Upper lobe of left lung (tissue), 6 donors: ENCODE measurements around the gene GP1BA. TPM values are rescaled to one million over a fixed set of nuclear protein-coding genes. Genes with fewer than 3 reads are reported as not detected.

Source experiments
- ATAC-seq, 2 donors: fragments of 200-7000 bp; cut with Tn5 transposase; one replicate each; pipeline ENCODE4 v1.9.1; 2022; ENCODE audit warnings: mild to moderate bottlenecking in 2 of 2, moderate library complexity in 2 of 2; ENCODE audit not compliant: low FRiP score in 2 of 2
- DNase-seq, 2 donors: peaks; one replicate each; pipeline ENCODE4 v3.0.0-alpha.2; 2019 to 2020
- H3K27ac ChIP-seq, 4 donors: fragments of 200-600 bp; sonication (generic); one replicate each; pipeline ENCODE4 v1.5.1; 2016 to 2019
- H3K27me3 ChIP-seq, 4 donors: fragments of 200-600 bp; sonication (generic); one replicate each; pipeline ENCODE4 v1.5.1; 2017 to 2019
- H3K36me3 ChIP-seq, 4 donors: fragments of 200-600 bp; sonication (generic); one replicate each; pipeline ENCODE4 v1.5.1; 2016 to 2019
- H3K4me1 ChIP-seq, 4 donors: fragments of 200-600 bp; sonication (generic); one replicate each; pipeline ENCODE4 v1.5.1; 2018 to 2019
- H3K4me3 ChIP-seq, 4 donors: fragments of 200-600 bp; sonication (generic); one replicate each; pipeline ENCODE4 v1.5.1; 2017 to 2019; ENCODE audit warnings: mild to moderate bottlenecking in 2 of 4, moderate library complexity in 1 of 4
- H3K9me3 ChIP-seq, 4 donors: fragments of 200-600 bp; sonication (generic); one replicate each; pipeline ENCODE4 v1.5.1; 2018 to 2019
- CTCF ChIP-seq, 6 experiments: fragments of 450-650 bp in 4 of 6; fragments of 200-600 bp in 2 of 6; sonication (generic) in 2 of 6; IDR thresholded peaks; one replicate each; pipeline ENCODE4 v1.5.1; 2016 to 2019; ENCODE audit warnings: antibody characterized with exemption in 6 of 6
- EP300 ChIP-seq, 4 donors: sonication (generic); formaldehyde crosslinking; IDR thresholded peaks; one replicate each; pipeline ENCODE4 v1.5.1; 2017; ENCODE audit warnings: antibody characterized with exemption in 4 of 4, control low read depth in 2 of 4
- POLR2A ChIP-seq, 4 donors: fragments of 450-650 bp; IDR thresholded peaks; one replicate each; pipeline ENCODE4 v1.5.1; 2016 to 2017; ENCODE audit warnings: antibody characterized with exemption in 4 of 4, mild to moderate bottlenecking in 2 of 4
- POLR2AphosphoS5 ChIP-seq, 2 donors: sonication (generic); formaldehyde crosslinking; IDR thresholded peaks; one replicate each; pipeline ENCODE4 v1.5.1; 2017; ENCODE audit warnings: antibody characterized with exemption in 2 of 2
- WGBS, 2 donors: methylation state at CpG; one replicate each; pipeline ENCODE4 v1.1.5; 2017 to 2018; 5-methylcytosine and 5-hydroxymethylcytosine counted together
- total RNA-seq, 6 donors: library from RNA; depleted of rRNA in 4 of 6; stranded (reverse); fragments of >200 nt in 4 of 6; gene quantifications; one replicate each; pipeline versions ENCODE4 v1.1.0 to v1.2.1, GENCODE V29; 2016 to 2021
- donor health status: DM: no; HTN: no; CAD: no; lungs with moderate emphysema.
- donor health status: DM: no; HTN: yes; CAD: no; lungs with severe emphysema.

GP1BA gene
- total RNA-seq, 6 donors from 2014 or later = 0.23 to 1.4 (median 0.59) TPM; not detected in 1

- 95 to 97% methylated on average over 16 of the region's 16 CpGs for WGBS, 2 donors
- no peaks in the 10 kb centered on the region for H3K9me3 ChIP-seq
- H3K4me3 ChIP-seq = no peak overlapping the region
- H3K27me3 ChIP-seq = no peaks in the 10 kb centered on the region
- H3K4me1 ChIP-seq = peaks cover 34 to 52% (median 39%) of the 10 kb centered on the region in 4 donors
- no peak for DNase-seq
- no peak for TF ChIP-seq CTCF (IDR thresholded peaks at IDR 0.05)
- TF ChIP-seq POLR2A (IDR thresholded peaks at IDR 0.05) = no peak
- TF ChIP-seq POLR2AphosphoS5 (IDR thresholded peaks at IDR 0.05) = no peak
- TF ChIP-seq EP300 (IDR thresholded peaks at IDR 0.05) = no peak
- H3K27ac ChIP-seq = no peak overlapping the region
- peaks cover 11 to 34% (median 24%) of the 10 kb centered on the region in 4 donors for H3K36me3 ChIP-seq
- no peak for ATAC-seq
These were observed 5.5 kb downstream of the GP1BA start for GRCh38 chr17:4937553-4937952.

- Histone ChIP-seq H3K36me3 (peaks cover 13 to 39% (median 29%) of the 10 kb centered on the region in 4 donors), H3K4me3 (no peak overlapping the region), H3K9me3 (no peaks in the 10 kb centered on the region), H3K27me3 (no peaks in the 10 kb centered on the region), H3K27ac (peak overlapping the region in 1 of 4 donors; percentile 99), H3K4me1 (peaks cover 34 to 57% (median 43%) of the 10 kb centered on the region in 4 donors)
- TF ChIP-seq EP300 (IDR thresholded peaks at IDR 0.05) (no peak), POLR2AphosphoS5 (IDR thresholded peaks at IDR 0.05) (no peak), POLR2A (IDR thresholded peaks at IDR 0.05) (no peak), CTCF (IDR thresholded peaks at IDR 0.05) (no peak)
- WGBS, 2 donors = 95 to 97% methylated on average over 11 of the region's 11 CpGs
- DNase-seq = no peak
- no peak for ATAC-seq
These were observed 6.0 kb downstream of the GP1BA start for GRCh38 chr17:4938069-4938491.

- 61 to 68% methylated on average over 15 to 17 of the region's 19 CpGs for WGBS, 2 donors
- Histone ChIP-seq H3K27me3 (no peaks in the 10 kb centered on the region), H3K9me3 (no peaks in the 10 kb centered on the region), H3K4me1 (peaks cover 40 to 61% (median 47%) of the 10 kb centered on the region in 4 donors), H3K36me3 (peaks cover 16 to 48% (median 37%) of the 10 kb centered on the region in 4 donors), H3K4me3 (peak overlapping the region; percentile 48 to 72 (median 67)), H3K27ac (peak overlapping the region; percentile 84 to 99 (median 94))
- no peak for ATAC-seq
- TF ChIP-seq POLR2A (IDR thresholded peaks at IDR 0.05) (no peak), CTCF (IDR thresholded peaks at IDR 0.05) (no peak), POLR2AphosphoS5 (IDR thresholded peaks at IDR 0.05) (no peak), EP300 (IDR thresholded peaks at IDR 0.05) (no peak)
- DNase-seq = no peak
These were observed 6.8 kb downstream of the GP1BA start for GRCh38 chr17:4938688-4939545.

- H3K4me3 ChIP-seq = peak overlapping the region; percentile 48 to 72 (median 67)
- peak in 1 of 2 donors; percentile 35 for DNase-seq
These were observed 7.4 kb downstream of the GP1BA start for GRCh38 chr17:4939546-4939795.

More at GRCh38 chr17:4939546-4939795, 7.4 kb downstream of the GP1BA start:
- Histone ChIP-seq H3K27me3 (no peaks in the 10 kb centered on the region), H3K36me3 (peaks cover 16 to 53% (median 42%) of the 10 kb centered on the region in 4 donors), H3K27ac (peak overlapping the region; percentile 84 to 99 (median 94)), H3K4me1 (peaks cover 37 to 61% (median 48%) of the 10 kb centered on the region in 4 donors), H3K9me3 (no peaks in the 10 kb centered on the region)
- no peak for ATAC-seq
- TF ChIP-seq POLR2AphosphoS5 (IDR thresholded peaks at IDR 0.05) = no peak
- TF ChIP-seq CTCF (IDR thresholded peaks at IDR 0.05) = no peak
- no peak for TF ChIP-seq EP300 (IDR thresholded peaks at IDR 0.05)
- TF ChIP-seq POLR2A (IDR thresholded peaks at IDR 0.05) = no peak
- WGBS, 2 donors = 3 to 6% methylated on average over 6 to 14 of the region's 16 CpGs
